Cardiac fibroblast (primary cell): ENCODE data around the gene MFSD12.

Source experiments
- DNase-seq, 2 donors: peaks; one replicate each; pipeline versions ENCODE4 v3.0.0 to v3.0.0-alpha.2; 2010; ENCODE audit warnings: low read depth in 2 of 2
- H3K4me3 ChIP-seq, 2 donors: replicated peaks in 1 of 2; 1 replicate in 1 of 2; 2 replicates in 1 of 2; pipeline ENCODE4 v1.5.1; 2011; ENCODE audit warnings: low read depth in 2 of 2, low read length in 2 of 2, mild to moderate bottlenecking in 2 of 2, moderate library complexity in 1 of 2
- TF ChIP-seq, protein P1 (sequence below): IDR thresholded peaks from one replicate; pipeline ENCODE4 v1.5.1; 2011; ENCODE audit warnings: low read depth, mild to moderate bottlenecking, low read length, inconsistent platforms

MFSD12 gene

DNA sequence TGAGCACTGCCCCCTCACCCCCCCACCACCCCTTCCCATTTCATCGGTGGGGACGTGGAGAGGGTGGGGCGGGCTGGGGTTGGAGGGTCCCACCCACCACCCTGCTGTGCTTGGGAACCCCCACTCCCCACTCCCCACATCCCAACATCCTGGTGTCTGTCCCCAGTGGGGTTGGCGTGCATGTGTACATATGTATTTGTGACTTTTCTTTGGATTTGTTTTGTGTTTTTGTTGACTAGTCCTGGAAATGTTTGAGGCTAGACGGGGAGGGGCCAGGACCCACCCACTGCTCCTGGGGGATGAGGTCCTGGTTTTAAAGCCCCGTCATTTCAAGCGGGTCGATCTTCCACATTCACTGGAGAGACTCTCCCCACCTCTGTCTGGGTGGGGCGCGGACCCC, 21.4 kb downstream of the MFSD12 start:
- no peak for DNase-seq
- TF ChIP-seq, protein P1, sequence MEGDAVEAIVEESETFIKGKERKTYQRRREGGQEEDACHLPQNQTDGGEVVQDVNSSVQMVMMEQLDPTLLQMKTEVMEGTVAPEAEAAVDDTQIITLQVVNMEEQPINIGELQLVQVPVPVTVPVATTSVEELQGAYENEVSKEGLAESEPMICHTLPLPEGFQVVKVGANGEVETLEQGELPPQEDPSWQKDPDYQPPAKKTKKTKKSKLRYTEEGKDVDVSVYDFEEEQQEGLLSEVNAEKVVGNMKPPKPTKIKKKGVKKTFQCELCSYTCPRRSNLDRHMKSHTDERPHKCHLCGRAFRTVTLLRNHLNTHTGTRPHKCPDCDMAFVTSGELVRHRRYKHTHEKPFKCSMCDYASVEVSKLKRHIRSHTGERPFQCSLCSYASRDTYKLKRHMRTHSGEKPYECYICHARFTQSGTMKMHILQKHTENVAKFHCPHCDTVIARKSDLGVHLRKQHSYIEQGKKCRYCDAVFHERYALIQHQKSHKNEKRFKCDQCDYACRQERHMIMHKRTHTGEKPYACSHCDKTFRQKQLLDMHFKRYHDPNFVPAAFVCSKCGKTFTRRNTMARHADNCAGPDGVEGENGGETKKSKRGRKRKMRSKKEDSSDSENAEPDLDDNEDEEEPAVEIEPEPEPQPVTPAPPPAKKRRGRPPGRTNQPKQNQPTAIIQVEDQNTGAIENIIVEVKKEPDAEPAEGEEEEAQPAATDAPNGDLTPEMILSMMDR: no peak
- H3K4me3 ChIP-seq: no peak overlapping the region

DNA sequence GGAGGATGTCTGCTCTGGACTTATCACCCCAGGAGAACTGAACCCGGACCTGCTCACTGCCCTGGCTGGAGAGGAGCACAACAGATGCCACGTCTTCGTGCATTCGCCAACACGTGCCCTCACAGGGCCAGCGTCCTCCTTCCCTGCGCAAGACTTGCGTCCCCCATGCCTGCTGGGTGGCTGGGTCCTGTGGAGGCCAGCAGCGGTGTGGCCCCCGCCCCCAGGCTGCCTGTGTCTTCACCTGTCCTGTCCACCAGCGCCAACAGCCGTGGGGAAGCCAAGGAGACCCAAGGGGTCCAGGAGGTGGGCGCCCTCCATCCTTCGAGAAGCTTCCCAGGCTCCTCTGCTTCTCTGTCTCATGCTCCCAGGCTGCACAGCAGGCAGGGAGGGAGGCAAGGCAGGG, 21.8 kb downstream of the MFSD12 start:
- no peak for DNase-seq
- TF ChIP-seq, protein P1: no peak
- no peak overlapping the region for H3K4me3 ChIP-seq

DNA sequence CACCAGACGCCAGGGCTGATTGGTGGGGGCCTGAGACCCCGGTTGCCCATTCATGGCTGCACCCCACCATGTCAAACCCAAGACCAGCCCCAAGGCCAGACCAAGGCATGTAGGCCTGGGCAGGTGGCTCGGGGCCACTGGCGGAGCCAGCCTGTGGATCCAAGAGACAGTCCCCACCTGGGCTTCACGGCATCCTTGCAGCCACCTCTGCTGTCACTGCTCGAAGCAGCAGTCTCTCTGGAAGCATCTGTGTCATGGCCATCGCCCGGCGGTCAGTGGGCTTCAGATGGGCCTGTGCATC, 22.2 kb downstream of the MFSD12 start:
- no peak for DNase-seq
- TF ChIP-seq, protein P1: no peak
- H3K4me3 ChIP-seq: no peak overlapping the region

DNA sequence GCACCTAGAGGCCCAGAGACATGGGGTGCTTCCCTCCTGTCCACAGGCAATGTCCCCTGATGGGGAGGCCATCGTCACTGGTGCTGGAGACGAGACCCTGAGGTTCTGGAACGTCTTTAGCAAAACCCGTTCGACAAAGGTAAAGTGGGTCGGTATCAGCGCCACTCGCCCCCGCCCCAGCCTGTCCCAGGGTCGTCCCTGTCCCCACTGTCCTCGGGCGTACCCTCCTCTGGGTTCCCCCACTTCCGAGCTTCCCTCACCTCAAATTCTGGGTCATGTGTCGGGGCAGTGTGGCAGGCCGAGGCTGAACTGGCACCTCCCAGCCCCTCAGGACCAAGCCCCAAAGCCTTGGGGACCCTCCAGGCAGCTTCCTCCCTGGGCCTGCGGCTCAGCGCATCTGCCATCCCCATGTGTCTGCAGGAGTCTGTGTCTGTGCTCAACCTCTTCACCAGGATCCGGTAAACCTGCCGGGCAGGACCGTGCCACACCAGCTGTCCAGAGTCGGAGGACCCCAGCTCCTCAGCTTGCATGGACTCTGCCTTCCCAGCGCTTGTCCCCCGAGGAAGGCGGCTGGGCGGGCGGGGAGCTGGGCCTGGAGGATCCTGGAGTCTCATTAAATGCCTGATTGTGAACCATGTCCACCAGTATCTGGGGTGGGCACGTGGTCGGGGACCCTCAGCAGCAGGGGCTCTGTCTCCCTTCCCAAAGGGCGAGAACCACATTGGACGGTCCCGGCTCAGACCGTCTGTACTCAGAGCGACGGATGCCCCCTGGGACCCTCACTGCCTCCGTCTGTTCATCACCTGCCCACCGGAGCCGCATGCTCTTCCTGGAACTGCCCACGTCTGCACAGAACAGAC, 22.8 kb downstream of the MFSD12 start:
- TF ChIP-seq, protein P1: no peak
- no peak overlapping the region for H3K4me3 ChIP-seq
- DNase-seq: no peak

DNA sequence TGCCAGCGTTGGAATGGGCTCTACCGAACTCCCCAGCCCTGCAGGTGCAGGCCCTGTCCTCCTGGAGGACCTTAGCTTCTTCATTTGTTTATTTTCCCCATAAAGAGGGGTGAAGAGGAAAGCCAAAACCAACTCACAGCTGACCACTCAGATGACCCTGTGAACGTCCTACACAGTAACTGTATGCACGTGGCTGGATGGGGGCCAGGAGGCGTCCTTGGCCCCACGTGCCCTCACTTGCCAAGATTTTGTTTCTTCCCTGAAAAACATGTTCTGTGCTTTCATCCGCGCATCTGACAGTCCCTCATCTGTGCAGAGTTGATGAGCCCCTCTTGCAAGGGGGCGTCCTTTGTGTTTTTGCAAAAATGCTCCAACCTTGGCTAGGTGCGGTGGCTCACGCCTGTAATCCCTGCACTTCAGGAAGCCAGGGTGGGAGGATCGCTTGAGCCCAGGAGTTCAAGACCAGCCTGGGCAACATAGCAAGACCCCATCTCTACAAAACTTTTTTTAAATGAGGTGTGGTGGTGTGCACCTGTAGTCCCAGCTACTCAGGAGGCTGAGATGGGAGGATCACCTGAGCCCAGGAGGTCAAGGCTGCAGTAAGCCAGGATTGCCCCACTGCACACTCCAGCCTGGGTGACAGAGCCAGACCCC, 23.7 kb downstream of the MFSD12 start:
- DNase-seq: no peak
- H3K4me3 ChIP-seq: no peak overlapping the region
- TF ChIP-seq, protein P1: no peak

DNA sequence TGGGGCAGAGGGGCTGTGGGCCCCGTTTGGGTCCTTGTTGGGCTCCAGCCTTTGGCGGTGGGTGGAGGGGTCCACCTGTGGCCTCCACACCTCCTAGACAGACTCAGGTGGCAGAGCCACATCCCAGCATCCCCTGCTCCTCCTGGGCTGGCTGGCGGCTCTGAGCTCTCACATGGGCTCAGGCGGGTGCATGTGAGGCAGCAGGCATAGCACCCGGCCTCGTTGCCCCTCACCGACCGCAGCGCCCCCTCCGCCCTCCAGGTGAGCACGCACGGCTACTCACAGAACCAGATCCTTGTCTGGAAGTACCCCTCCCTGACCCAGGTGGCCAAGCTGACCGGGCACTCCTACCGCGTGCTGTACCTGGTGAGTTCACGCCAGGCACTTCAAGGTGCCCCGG, 24.4 kb downstream of the MFSD12 start:
- H3K4me3 ChIP-seq: no peak overlapping the region
- no peak for DNase-seq
- TF ChIP-seq, protein P1: no peak
